Mucosa of gallbladder (tissue), 1 donor: ENCODE results near the gene PIM2. TPM values are rescaled to one million over a fixed set of nuclear protein-coding genes. Genes with fewer than 3 reads are reported as not detected.

Experiments used
- DNase-seq: peaks from one replicate; pipeline ENCODE4 v3.0.0-alpha.2; 2020; ENCODE audit warnings: low spot score
- total RNA-seq: library from RNA; stranded (reverse); gene quantifications from one replicate; pipeline ENCODE4 v1.2.1, GENCODE V29; 2021
- donor health status: DM: no; HTN: no; CAD: no.

The PIM2 gene
- total RNA-seq, result 11.5 TPM

- peak; percentile 93 for DNase-seq
Observed at GRCh38 chrX:48918643-48919340, at the start of gene PIM2. Gene PIM2, minus strand, starts transcription at chrX:48919024. Its CDS starts 190 bp downstream, at chrX:48918834.

DNA sequence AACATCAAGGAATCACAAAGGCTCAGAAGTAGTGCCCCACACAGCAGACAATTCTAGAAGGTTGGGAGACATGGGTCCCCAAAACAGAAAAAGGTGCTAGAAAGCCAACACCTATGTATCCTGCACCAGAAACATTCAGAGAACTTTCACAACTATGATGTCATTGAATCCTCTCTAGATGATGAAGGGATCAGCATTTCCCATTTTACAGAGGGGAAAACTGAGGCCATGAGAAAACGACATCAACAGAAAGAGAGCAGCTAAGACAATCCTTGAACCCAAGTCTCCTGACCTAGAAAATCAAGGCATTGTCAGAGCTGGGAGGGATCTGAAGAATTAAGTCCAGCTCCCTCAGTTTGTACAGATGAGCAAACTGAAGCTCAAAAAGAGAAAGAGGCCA, 49.6 kb upstream of the PIM2 start:
- DNase-seq, result no peak

DNA sequence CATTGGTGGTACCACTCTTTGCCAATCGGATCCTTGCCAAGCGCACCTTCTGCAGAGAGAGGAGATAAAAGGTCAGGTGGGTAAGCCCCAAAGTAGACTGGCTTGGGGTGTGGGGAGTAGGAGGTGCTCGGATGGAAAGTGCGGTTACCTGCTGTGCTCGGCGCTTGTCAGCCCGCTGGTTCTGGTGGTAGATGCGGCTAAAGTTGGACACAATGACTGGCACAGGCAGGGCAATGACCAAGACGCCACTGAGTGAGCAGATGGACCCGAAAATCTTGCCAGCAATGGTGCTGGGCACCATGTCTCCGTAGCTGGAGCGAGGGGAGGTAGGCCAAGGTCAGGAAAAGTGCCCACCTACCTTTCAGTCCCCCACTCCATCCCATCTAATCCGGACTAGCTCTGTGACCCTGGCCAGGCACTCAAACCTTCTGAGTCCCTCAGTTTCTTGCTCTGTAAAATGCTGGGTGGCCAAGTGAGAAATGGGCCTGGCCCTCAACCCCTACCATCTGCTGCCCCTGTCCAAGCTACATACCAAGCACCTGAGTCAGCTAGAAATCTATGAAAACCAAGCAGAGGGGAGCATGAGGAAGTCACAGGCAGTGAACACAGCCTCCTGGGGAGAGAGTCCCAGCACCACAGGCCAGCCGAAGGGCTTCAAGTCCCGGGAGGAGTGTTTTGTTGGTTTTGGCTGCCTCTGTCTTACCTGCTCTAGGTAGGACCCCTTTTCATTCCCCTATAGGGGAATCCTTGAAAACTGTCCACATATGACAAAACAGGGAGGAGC, 48.2 kb upstream of the PIM2 start:
- no peak for DNase-seq

DNA sequence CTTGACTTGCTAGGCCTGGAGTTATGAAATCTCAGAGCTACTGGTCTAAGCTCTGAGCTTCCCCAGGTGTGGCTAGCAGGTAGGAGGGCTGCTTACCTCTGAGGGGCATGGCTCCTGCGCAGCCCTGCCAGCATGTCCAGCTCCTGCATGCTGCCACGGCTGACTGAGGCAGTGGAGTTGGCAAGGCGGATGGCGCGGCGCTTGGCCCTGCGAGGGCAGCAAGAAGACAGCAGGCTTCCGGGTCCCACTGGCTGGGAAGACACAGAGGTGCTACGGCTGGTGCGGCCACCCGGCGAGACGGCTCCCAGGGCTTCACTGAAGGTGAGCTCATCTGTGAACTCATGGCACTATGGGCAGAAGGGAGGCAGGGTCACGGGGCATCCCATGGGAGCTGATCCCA, 47.1 kb upstream of the PIM2 start:
- no peak for DNase-seq

DNA sequence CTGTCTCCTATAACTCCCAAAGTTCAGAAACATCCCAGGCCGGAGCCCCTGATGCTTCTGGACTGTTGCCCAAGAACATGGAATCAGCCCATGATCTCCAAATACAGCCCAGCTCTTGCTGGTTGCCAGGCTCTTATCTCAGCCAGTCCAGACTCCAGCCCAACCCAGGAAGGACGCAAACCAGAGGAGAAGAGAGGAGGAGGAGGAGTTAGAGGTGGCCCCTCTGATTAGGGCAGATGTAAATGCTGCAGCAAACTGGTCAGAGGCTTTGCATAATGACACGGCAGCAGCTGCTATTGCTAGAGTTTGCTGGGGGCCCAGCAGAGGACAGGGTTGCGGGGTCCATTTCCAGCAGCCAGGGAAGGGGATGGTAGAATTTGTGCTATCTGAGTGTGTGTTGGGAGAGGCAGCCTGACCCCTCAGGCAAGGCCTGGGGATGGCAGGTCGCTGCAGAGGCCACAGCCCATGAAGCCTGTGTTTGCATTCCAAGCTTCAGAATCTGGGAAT, 42.8 kb upstream of the PIM2 start:
- DNase-seq, result no peak

- DNase-seq, result no peak
Observed at GRCh38 chrX:48960291-48960690, 41.5 kb upstream of the PIM2 start.

DNA sequence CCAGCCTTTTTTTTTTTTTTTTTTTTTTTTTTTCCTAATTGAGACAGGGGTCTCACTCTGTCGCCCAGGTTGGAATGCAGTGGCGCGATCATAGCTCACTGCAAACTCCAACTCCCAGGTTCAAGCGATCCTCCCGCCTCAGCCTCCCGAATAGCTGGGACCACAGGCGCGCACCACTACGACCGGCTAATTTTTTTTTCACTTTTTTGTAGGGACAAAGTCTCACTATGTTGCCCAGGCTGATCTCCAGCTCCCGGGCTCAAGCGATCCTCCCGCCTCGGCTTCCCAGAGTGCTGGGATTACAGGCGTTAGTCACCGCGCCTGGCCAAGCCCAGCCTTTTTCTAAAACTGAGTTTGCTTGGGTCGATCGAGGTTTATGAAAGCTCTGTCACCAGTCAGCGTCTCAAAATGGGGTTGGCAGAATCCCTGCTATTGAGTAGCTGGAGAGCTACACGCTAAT, 39.8 kb upstream of the PIM2 start:
- DNase-seq, result peak; percentile 41

- DNase-seq, result peak; percentile 96
Observed at GRCh38 chrX:48957827-48958634, 39.2 kb upstream of the PIM2 start.

- DNase-seq, result no peak
Observed at GRCh38 chrX:48957477-48957826, 38.6 kb upstream of the PIM2 start, which contains the start of gene OTUD5. Gene OTUD5, minus strand, starts transcription at chrX:48957607. Its CDS starts 37 bp downstream, at chrX:48957570.

GRCh38 chrX:48956728-48957414, 38.0 kb upstream of the PIM2 start:
- no peak for DNase-seq

DNA sequence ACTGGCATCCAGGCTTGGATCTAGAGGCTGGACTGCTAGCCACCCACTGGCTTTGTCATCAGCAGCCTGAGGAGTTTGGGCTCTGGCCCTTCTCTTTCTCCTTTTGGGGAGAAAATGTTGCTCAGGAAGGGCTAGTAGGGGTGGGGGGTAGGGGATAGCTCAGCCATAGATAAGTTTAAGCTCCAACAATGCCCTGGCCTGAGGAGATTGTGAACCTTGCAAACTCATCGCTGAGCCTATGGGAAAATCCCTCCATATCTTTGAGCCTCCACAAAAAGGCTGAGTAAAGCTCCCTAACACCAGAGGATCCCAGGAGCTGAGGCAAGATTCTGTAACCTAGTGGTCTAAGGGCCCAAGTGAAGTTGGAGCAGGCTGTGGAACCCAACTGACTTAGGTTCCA, 29.8 kb upstream of the PIM2 start:
- no peak for DNase-seq

DNA sequence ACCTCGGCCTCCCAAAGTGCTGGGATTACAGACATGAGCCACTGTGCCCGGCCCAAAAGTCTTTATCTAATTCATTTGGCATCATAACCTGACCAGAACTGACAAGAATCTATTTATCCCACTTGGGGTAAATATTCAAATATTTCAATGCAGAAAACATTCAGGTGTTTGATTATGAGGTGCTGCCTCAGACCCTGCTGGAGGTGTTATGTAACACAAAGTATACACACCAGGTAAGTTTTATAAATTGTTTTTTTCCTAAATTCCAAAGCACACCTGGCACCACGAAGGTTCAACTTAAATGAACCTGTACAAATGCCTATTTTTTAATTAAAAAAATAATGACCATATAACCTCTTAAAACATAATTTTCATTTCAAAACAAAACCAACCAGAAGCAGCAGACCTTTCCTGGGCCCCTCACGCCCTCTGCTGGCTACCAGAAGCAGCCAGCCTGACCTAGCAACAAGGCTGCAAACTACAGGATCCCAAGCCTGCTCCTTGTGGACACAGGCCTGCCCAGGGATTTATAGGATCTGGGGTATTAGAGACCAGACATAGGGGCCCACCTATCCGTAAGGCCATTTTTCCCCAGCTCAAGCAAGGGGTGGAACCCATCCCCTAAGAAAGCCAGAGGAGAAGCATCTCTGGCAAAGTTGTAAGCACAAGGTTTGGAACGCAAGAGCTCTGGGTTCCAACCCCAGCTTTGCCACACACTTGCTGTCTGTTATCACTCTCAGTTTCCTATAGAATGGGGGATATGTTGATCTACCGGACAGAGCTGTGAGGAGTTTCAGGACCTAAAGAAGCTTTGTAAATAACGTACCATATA, 26.9 kb upstream of the PIM2 start:
- DNase-seq, result peak; percentile 51

GRCh38 chrX:48942895-48943294, 24.1 kb upstream of the PIM2 start:
- no peak for DNase-seq

- no peak for DNase-seq
Observed at GRCh38 chrX:48940404-48940955, 21.7 kb upstream of the PIM2 start.

DNA sequence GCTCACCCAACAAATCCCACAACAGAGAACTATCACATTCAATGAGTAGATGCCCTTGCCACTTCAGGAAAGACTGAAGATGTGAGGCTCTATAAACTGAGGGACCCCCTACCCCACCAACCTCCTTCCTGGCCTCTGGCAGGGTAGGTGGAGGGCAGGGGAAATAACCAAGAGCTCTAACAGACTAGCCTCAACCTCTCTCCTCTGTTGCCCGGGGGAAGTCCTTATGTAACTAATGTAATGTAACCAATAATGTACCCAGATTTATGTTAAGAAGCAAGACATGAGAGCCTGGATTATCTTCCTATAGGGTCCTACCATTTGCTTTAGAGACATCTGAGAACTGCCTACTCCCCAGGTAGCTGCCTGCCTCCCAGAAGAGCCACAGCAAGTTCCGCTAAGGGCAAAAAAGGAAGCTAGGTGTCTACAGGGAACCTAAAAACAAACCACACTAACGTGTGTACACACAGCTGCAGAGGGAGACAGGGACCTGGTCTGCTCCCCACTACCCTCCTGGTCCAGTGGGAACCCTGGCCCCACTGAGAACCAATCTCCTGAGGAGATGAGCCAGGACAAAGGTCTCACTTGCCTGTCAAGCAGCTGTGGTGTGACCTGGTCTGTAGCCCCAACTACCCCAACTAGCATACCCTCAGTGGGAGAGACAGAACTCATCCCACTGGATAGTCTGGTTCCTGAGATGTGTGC, 20.9 kb upstream of the PIM2 start:
- no peak for DNase-seq

GRCh38 chrX:48938721-48939425, 20.0 kb upstream of the PIM2 start:
- no peak for DNase-seq

DNA sequence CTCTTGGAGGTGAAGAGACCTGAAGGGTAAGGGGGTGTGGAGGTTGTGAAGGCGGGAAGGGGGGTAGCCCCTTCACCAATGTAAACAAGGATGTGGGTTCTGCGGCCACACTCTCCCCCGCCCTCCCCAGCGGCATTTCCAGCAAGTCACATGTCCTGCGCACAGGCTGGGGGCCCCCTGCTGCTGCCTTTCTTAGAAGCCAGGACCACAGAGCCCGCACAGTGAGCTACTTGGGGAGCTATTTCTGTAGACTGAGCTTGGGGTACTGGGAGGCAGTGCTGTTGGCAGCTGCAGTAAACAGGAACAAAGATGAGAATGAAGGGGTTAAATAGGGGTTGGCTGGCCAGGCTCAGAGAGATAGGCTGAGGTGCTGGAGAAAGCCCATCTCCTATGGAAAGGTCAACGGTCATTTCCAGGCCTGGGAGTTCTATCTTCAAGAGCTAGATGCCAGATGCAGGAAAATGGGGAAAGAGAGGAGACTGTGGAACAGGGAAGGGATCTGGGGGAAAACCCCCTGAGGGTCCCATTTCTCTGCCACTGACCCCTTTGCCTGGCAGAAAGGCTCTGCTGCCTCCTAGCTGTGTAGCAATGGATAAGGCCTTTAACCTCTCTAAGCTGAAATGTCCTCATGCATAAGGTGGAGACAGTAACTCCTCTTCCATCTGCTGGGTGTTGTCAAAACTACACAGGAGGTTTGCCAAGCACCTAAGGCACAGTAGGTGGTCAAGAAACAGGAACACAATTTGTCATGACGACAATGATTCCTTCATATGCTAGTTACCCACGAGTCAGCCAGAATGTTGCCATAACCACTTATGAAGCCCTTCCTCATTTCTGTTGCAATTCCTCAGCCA, 18.5 kb upstream of the PIM2 start:
- DNase-seq, result peak; percentile 65

GRCh38 chrX:48936429-48937053, 17.7 kb upstream of the PIM2 start:
- DNase-seq, result no peak
